Measurements from ENCODE around the gene SLC26A9.

Gene SLC26A9

GRCh38 chr1:205983925-205984725, 40.9 kb upstream of the SLC26A9 start:
- Histone ChIP-seq H3K36me3 (ENCODE audit: control insufficient read depth in 5 of 5, insufficient read depth in 5 of 5, low read length in 5 of 5) (peaks cover 5 to 49% (median 9%) of the 10 kb centered on the region in 5 donors), H3K9me3 (ENCODE audit: control insufficient read depth in 5 of 5, low read length in 5 of 5) (no peaks in the 10 kb centered on the region), H3K27ac (ENCODE audit: low read depth, low read length) (no peak overlapping the region), H3K4me1 (ENCODE audit: control insufficient read depth in 5 of 5, insufficient read depth in 5 of 5, low read length in 5 of 5) (peaks cover 0 to 12% (median 6%) of the 10 kb centered on the region in 5 donors), H3K4me3 (ENCODE audit: low read depth in 1 of 5, low read length in 5 of 5) (no peak overlapping the region), H3K9ac (ENCODE audit: low read length in 5 of 5) (no peak overlapping the region), H3K27me3 (ENCODE audit: control insufficient read depth in 5 of 5, insufficient read depth in 4 of 5, low read length in 5 of 5) (no peaks in the 10 kb centered on the region)

GRCh38 chr1:205981257-205981656, 38.0 kb upstream of the SLC26A9 start:
- peaks cover 0 to 9% (median 5%) of the 10 kb centered on the region in 5 donors for H3K4me1 ChIP-seq (ENCODE audit: control insufficient read depth in 5 of 5, insufficient read depth in 5 of 5, low read length in 5 of 5)
- no peak overlapping the region for H3K27ac ChIP-seq (ENCODE audit: low read depth, low read length)
- H3K9me3 ChIP-seq (ENCODE audit: control insufficient read depth in 5 of 5, low read length in 5 of 5) = no peaks in the 10 kb centered on the region
- peaks cover 4 to 45% (median 9%) of the 10 kb centered on the region in 5 donors for H3K36me3 ChIP-seq (ENCODE audit: control insufficient read depth in 5 of 5, insufficient read depth in 5 of 5, low read length in 5 of 5)
- H3K9ac ChIP-seq (ENCODE audit: low read length in 5 of 5) = no peak overlapping the region
- H3K4me3 ChIP-seq (ENCODE audit: low read depth in 1 of 5, low read length in 5 of 5) = no peak overlapping the region
- no peaks in the 10 kb centered on the region for H3K27me3 ChIP-seq (ENCODE audit: control insufficient read depth in 5 of 5, insufficient read depth in 4 of 5, low read length in 5 of 5)

- Histone ChIP-seq H3K9ac (ENCODE audit: low read length in 5 of 5) (no peak overlapping the region), H3K27me3 (ENCODE audit: control insufficient read depth in 5 of 5, insufficient read depth in 4 of 5, low read length in 5 of 5) (no peaks in the 10 kb centered on the region), H3K9me3 (ENCODE audit: control insufficient read depth in 5 of 5, low read length in 5 of 5) (no peaks in the 10 kb centered on the region)
These were observed 37.1 kb upstream of the SLC26A9 start for GRCh38 chr1:205980237-205980870.

GRCh38 chr1:205979301-205979700, 36.0 kb upstream of the SLC26A9 start:
- Histone ChIP-seq H3K36me3 (ENCODE audit: control insufficient read depth in 5 of 5, insufficient read depth in 5 of 5, low read length in 5 of 5) (peaks cover 0 to 38% (median 5%) of the 10 kb centered on the region in 5 donors), H3K4me1 (ENCODE audit: control insufficient read depth in 5 of 5, insufficient read depth in 5 of 5, low read length in 5 of 5) (peaks cover 0 to 7% (median 5%) of the 10 kb centered on the region in 5 donors), H3K27ac (ENCODE audit: low read depth, low read length) (no peak overlapping the region), H3K27me3 (ENCODE audit: control insufficient read depth in 5 of 5, insufficient read depth in 4 of 5, low read length in 5 of 5) (no peaks in the 10 kb centered on the region), H3K9me3 (ENCODE audit: control insufficient read depth in 5 of 5, low read length in 5 of 5) (no peaks in the 10 kb centered on the region), H3K9ac (ENCODE audit: low read length in 5 of 5) (no peak overlapping the region), H3K4me3 (ENCODE audit: low read depth in 1 of 5, low read length in 5 of 5) (no peak overlapping the region)

More at GRCh38 chr1:205980237-205980870, 37.1 kb upstream of the SLC26A9 start:
- Histone ChIP-seq H3K4me3 (ENCODE audit: low read depth in 1 of 5, low read length in 5 of 5) (no peak overlapping the region), H3K27ac (ENCODE audit: low read depth, low read length) (no peak overlapping the region), H3K36me3 (ENCODE audit: control insufficient read depth in 5 of 5, insufficient read depth in 5 of 5, low read length in 5 of 5) (peaks cover 3 to 43% (median 9%) of the 10 kb centered on the region in 5 donors), H3K4me1 (ENCODE audit: control insufficient read depth in 5 of 5, insufficient read depth in 5 of 5, low read length in 5 of 5) (peaks cover 0 to 9% (median 5%) of the 10 kb centered on the region in 5 donors)

- H3K9me3 ChIP-seq (ENCODE audit: control insufficient read depth in 5 of 5, low read length in 5 of 5) = no peaks in the 10 kb centered on the region
- no peaks in the 10 kb centered on the region for H3K27me3 ChIP-seq (ENCODE audit: control insufficient read depth in 5 of 5, insufficient read depth in 4 of 5, low read length in 5 of 5)
- H3K4me3 ChIP-seq (ENCODE audit: low read depth in 1 of 5, low read length in 5 of 5) = no peak overlapping the region
- H3K36me3 ChIP-seq (ENCODE audit: control insufficient read depth in 5 of 5, insufficient read depth in 5 of 5, low read length in 5 of 5) = peaks cover 0 to 35% (median 5%) of the 10 kb centered on the region in 5 donors
- H3K9ac ChIP-seq (ENCODE audit: low read length in 5 of 5) = no peak overlapping the region
- no peak overlapping the region for H3K27ac ChIP-seq (ENCODE audit: low read depth, low read length)
- H3K4me1 ChIP-seq (ENCODE audit: control insufficient read depth in 5 of 5, insufficient read depth in 5 of 5, low read length in 5 of 5) = peaks cover 0 to 6% (median 2%) of the 10 kb centered on the region in 5 donors
These were observed 35.4 kb upstream of the SLC26A9 start for GRCh38 chr1:205978676-205979075.

GRCh38 chr1:205977402-205978014, 34.3 kb upstream of the SLC26A9 start:
- H3K4me3 ChIP-seq (ENCODE audit: low read depth in 1 of 5, low read length in 5 of 5) = no peak overlapping the region
- H3K9ac ChIP-seq (ENCODE audit: low read length in 5 of 5) = no peak overlapping the region
- peaks cover 0 to 6% (median 2%) of the 10 kb centered on the region in 5 donors for H3K4me1 ChIP-seq (ENCODE audit: control insufficient read depth in 5 of 5, insufficient read depth in 5 of 5, low read length in 5 of 5)
- H3K9me3 ChIP-seq (ENCODE audit: control insufficient read depth in 5 of 5, low read length in 5 of 5) = no peaks in the 10 kb centered on the region
- no peak overlapping the region for H3K27ac ChIP-seq (ENCODE audit: low read depth, low read length)
- H3K36me3 ChIP-seq (ENCODE audit: control insufficient read depth in 5 of 5, insufficient read depth in 5 of 5, low read length in 5 of 5) = peaks cover 0 to 25% (median 5%) of the 10 kb centered on the region in 5 donors
- no peaks in the 10 kb centered on the region for H3K27me3 ChIP-seq (ENCODE audit: control insufficient read depth in 5 of 5, insufficient read depth in 4 of 5, low read length in 5 of 5)

- Histone ChIP-seq H3K36me3 (ENCODE audit: control insufficient read depth in 5 of 5, insufficient read depth in 5 of 5, low read length in 5 of 5) (peaks cover 0 to 19% (median 4%) of the 10 kb centered on the region in 5 donors), H3K9ac (ENCODE audit: low read length in 5 of 5) (no peak overlapping the region), H3K27me3 (ENCODE audit: control insufficient read depth in 5 of 5, insufficient read depth in 4 of 5, low read length in 5 of 5) (no peaks in the 10 kb centered on the region), H3K4me3 (ENCODE audit: low read depth in 1 of 5, low read length in 5 of 5) (no peak overlapping the region), H3K9me3 (ENCODE audit: control insufficient read depth in 5 of 5, low read length in 5 of 5) (no peaks in the 10 kb centered on the region), H3K27ac (ENCODE audit: low read depth, low read length) (no peak overlapping the region), H3K4me1 (ENCODE audit: control insufficient read depth in 5 of 5, insufficient read depth in 5 of 5, low read length in 5 of 5) (peaks cover 0 to 6% (median 2%) of the 10 kb centered on the region in 5 donors)
These were observed 33.6 kb upstream of the SLC26A9 start for GRCh38 chr1:205976708-205977401.

GRCh38 chr1:205976036-205976435, 32.8 kb upstream of the SLC26A9 start:
- Histone ChIP-seq H3K4me3 (ENCODE audit: low read depth in 1 of 5, low read length in 5 of 5) (no peak overlapping the region), H3K4me1 (ENCODE audit: control insufficient read depth in 5 of 5, insufficient read depth in 5 of 5, low read length in 5 of 5) (peaks cover 0 to 6% (median 2%) of the 10 kb centered on the region in 5 donors), H3K9me3 (ENCODE audit: control insufficient read depth in 5 of 5, low read length in 5 of 5) (no peaks in the 10 kb centered on the region), H3K27me3 (ENCODE audit: control insufficient read depth in 5 of 5, insufficient read depth in 4 of 5, low read length in 5 of 5) (no peaks in the 10 kb centered on the region), H3K9ac (ENCODE audit: low read length in 5 of 5) (no peak overlapping the region), H3K27ac (ENCODE audit: low read depth, low read length) (no peak overlapping the region), H3K36me3 (ENCODE audit: control insufficient read depth in 5 of 5, insufficient read depth in 5 of 5, low read length in 5 of 5) (peaks cover 0 to 17% (median 4%) of the 10 kb centered on the region in 5 donors)

- H3K27me3 ChIP-seq (ENCODE audit: control insufficient read depth in 5 of 5, insufficient read depth in 4 of 5, low read length in 5 of 5) = no peaks in the 10 kb centered on the region
- no peaks in the 10 kb centered on the region for H3K9me3 ChIP-seq (ENCODE audit: control insufficient read depth in 5 of 5, low read length in 5 of 5)
- peaks cover 0 to 17% (median 4%) of the 10 kb centered on the region in 5 donors for H3K36me3 ChIP-seq (ENCODE audit: control insufficient read depth in 5 of 5, insufficient read depth in 5 of 5, low read length in 5 of 5)
- H3K27ac ChIP-seq (ENCODE audit: low read depth, low read length) = no peak overlapping the region
- H3K4me3 ChIP-seq (ENCODE audit: low read depth in 1 of 5, low read length in 5 of 5) = no peak overlapping the region
- H3K4me1 ChIP-seq (ENCODE audit: control insufficient read depth in 5 of 5, insufficient read depth in 5 of 5, low read length in 5 of 5) = peaks cover 0 to 6% (median 2%) of the 10 kb centered on the region in 5 donors
- no peak overlapping the region for H3K9ac ChIP-seq (ENCODE audit: low read length in 5 of 5)
These were observed 32.2 kb upstream of the SLC26A9 start for GRCh38 chr1:205975387-205975998.

Measured in subcutaneous abdominal adipose tissue (tissue), 5 donors.